Measurements from ENCODE around the gene OTOA. TPM values are rescaled to one million over a fixed set of nuclear protein-coding genes. Genes with fewer than 3 reads are reported as not detected.

OTOA gene
- total and polyA plus RNA-seq, 2 of the 13 experiments (the other 11 are each of a cell fraction or from before 2014, with no cell fraction given): 0.05 to 0.15 TPM

DNA sequence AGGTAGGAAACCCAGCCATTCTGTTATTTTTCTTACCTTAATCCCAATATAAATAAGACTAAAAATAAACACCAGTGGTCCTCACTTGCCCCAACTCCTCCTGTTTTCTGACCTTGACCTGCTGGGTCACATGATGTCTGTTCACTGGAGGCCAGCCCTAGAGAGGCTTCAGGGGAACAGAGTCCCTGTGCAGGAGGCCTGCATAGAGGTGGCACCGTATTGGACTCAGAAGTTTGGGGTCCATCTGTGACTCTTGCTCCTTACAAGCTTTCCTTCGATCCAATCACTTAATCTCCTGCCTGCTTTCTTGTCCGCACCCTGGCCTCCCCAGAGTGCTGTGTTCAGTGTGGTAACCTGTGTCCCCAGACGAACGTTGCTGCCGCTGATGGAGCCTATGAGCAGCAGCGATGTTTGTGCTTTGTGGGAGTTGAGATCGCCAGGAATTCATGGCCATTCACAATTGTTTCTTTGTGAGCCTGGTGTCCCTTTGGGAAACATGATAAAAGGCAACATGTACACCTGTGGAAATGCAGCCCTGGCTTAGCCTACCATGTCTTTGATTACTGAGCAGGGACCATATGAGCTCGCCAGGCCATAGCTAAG lies 16.1 kb upstream of the OTOA start (continued):
- TF ChIP-seq, protein P1, sequence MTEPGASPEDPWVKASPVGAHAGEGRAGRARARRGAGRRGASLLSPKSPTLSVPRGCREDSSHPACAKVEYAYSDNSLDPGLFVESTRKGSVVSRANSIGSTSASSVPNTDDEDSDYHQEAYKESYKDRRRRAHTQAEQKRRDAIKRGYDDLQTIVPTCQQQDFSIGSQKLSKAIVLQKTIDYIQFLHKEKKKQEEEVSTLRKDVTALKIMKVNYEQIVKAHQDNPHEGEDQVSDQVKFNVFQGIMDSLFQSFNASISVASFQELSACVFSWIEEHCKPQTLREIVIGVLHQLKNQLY (CRISPR knock-in tag; IDR thresholded peaks at IDR 0.05): no peak
- TF ChIP-seq, protein P2, sequence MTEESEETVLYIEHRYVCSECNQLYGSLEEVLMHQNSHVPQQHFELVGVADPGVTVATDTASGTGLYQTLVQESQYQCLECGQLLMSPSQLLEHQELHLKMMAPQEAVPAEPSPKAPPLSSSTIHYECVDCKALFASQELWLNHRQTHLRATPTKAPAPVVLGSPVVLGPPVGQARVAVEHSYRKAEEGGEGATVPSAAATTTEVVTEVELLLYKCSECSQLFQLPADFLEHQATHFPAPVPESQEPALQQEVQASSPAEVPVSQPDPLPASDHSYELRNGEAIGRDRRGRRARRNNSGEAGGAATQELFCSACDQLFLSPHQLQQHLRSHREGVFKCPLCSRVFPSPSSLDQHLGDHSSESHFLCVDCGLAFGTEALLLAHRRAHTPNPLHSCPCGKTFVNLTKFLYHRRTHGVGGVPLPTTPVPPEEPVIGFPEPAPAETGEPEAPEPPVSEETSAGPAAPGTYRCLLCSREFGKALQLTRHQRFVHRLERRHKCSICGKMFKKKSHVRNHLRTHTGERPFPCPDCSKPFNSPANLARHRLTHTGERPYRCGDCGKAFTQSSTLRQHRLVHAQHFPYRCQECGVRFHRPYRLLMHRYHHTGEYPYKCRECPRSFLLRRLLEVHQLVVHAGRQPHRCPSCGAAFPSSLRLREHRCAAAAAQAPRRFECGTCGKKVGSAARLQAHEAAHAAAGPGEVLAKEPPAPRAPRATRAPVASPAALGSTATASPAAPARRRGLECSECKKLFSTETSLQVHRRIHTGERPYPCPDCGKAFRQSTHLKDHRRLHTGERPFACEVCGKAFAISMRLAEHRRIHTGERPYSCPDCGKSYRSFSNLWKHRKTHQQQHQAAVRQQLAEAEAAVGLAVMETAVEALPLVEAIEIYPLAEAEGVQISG (CRISPR knock-in tag; IDR thresholded peaks at IDR 0.05): peak; percentile 27; the same call in 1 of the 2 replicates
- TF ChIP-seq, protein P3, sequence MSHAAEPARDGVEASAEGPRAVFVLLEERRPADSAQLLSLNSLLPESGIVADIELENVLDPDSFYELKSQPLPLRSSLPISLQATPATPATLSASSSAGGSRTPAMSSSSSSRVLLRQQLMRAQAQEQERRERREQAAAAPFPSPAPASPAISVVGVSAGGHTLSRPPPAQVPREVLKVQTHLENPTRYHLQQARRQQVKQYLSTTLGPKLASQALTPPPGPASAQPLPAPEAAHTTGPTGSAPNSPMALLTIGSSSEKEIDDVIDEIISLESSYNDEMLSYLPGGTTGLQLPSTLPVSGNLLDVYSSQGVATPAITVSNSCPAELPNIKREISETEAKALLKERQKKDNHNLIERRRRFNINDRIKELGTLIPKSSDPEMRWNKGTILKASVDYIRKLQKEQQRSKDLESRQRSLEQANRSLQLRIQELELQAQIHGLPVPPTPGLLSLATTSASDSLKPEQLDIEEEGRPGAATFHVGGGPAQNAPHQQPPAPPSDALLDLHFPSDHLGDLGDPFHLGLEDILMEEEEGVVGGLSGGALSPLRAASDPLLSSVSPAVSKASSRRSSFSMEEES (CRISPR knock-in tag; IDR thresholded peaks at IDR 0.05): peak; percentile 74; the same call in 1 of the 2 replicates
- TF ChIP-seq, protein P4, sequence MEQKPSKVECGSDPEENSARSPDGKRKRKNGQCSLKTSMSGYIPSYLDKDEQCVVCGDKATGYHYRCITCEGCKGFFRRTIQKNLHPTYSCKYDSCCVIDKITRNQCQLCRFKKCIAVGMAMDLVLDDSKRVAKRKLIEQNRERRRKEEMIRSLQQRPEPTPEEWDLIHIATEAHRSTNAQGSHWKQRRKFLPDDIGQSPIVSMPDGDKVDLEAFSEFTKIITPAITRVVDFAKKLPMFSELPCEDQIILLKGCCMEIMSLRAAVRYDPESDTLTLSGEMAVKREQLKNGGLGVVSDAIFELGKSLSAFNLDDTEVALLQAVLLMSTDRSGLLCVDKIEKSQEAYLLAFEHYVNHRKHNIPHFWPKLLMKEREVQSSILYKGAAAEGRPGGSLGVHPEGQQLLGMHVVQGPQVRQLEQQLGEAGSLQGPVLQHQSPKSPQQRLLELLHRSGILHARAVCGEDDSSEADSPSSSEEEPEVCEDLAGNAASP (CRISPR knock-in tag; IDR thresholded peaks at IDR 0.05; ENCODE audit: borderline replicate concordance): peak; percentile 72; the same call in 1 of the 2 replicates
- TF ChIP-seq MAFG (CRISPR knock-in tag; IDR thresholded peaks at IDR 0.05) (no peak), ZBTB21 (CRISPR knock-in tag; IDR thresholded peaks at IDR 0.05) (no peak), ZNF225 (CRISPR knock-in tag; IDR thresholded peaks at IDR 0.05) (no peak), HNF4A (CRISPR knock-in tag; IDR thresholded peaks at IDR 0.05) (peak; percentile 42), ZNF782 (CRISPR knock-in tag; IDR thresholded peaks at IDR 0.05; ENCODE audit: borderline replicate concordance) (no peak), ZNF264 (CRISPR knock-in tag; IDR thresholded peaks at IDR 0.05) (no peak), ZNF501 (CRISPR knock-in tag; IDR thresholded peaks at IDR 0.05) (no peak)
- TF ChIP-seq, protein P5, sequence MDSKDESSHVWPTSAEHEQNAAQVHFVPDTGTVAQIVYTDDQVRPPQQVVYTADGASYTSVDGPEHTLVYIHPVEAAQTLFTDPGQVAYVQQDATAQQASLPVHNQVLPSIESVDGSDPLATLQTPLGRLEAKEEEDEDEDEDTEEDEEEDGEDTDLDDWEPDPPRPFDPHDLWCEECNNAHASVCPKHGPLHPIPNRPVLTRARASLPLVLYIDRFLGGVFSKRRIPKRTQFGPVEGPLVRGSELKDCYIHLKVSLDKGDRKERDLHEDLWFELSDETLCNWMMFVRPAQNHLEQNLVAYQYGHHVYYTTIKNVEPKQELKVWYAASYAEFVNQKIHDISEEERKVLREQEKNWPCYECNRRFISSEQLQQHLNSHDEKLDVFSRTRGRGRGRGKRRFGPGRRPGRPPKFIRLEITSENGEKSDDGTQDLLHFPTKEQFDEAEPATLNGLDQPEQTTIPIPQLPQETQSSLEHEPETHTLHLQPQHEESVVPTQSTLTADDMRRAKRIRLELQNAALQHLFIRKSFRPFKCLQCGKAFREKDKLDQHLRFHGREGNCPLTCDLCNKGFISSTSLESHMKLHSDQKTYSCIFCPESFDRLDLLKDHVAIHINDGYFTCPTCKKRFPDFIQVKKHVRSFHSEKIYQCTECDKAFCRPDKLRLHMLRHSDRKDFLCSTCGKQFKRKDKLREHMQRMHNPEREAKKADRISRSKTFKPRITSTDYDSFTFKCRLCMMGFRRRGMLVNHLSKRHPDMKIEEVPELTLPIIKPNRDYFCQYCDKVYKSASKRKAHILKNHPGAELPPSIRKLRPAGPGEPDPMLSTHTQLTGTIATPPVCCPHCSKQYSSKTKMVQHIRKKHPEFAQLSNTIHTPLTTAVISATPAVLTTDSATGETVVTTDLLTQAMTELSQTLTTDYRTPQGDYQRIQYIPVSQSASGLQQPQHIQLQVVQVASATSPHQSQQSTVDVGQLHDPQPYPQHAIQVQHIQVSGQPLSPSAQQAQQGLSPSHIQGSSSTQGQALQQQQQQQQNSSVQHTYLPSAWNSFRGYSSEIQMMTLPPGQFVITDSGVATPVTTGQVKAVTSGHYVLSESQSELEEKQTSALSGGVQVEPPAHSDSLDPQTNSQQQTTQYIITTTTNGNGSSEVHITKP (CRISPR knock-in tag; IDR thresholded peaks at IDR 0.05; ENCODE audit: low read depth): no peak
- TF ChIP-seq, protein P6, sequence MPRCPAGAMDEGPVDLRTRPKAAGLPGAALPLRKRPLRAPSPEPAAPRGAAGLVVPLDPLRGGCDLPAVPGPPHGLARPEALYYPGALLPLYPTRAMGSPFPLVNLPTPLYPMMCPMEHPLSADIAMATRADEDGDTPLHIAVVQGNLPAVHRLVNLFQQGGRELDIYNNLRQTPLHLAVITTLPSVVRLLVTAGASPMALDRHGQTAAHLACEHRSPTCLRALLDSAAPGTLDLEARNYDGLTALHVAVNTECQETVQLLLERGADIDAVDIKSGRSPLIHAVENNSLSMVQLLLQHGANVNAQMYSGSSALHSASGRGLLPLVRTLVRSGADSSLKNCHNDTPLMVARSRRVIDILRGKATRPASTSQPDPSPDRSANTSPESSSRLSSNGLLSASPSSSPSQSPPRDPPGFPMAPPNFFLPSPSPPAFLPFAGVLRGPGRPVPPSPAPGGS (CRISPR knock-in tag; IDR thresholded peaks at IDR 0.05): no peak
- TF ChIP-seq, protein P7, sequence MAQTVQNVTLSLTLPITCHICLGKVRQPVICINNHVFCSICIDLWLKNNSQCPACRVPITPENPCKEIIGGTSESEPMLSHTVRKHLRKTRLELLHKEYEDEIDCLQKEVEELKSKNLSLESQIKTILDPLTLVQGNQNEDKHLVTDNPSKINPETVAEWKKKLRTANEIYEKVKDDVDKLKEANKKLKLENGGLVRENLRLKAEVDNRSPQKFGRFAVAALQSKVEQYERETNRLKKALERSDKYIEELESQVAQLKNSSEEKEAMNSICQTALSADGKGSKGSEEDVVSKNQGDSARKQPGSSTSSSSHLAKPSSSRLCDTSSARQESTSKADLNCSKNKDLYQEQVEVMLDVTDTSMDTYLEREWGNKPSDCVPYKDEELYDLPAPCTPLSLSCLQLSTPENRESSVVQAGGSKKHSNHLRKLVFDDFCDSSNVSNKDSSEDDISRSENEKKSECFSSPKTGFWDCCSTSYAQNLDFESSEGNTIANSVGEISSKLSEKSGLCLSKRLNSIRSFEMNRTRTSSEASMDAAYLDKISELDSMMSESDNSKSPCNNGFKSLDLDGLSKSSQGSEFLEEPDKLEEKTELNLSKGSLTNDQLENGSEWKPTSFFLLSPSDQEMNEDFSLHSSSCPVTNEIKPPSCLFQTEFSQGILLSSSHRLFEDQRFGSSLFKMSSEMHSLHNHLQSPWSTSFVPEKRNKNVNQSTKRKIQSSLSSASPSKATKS (CRISPR knock-in tag; IDR thresholded peaks at IDR 0.05): no peak
